ENCODE results near the gene NFAM1.
A peak's percentile ranks its signal among the peaks of the same experiment; 100 is the strongest.

Gene NFAM1

GRCh38 chr22:42438293-42438650 is 6.1 kb upstream of the NFAM1 start:
- peak overlapping the region; percentile 99 for H3K4me2 ChIP-seq (ENCODE audit: low read length)
- no peaks in the 10 kb centered on the region for H3K36me3 ChIP-seq (ENCODE audit: control insufficient read depth, low read length)
- peak overlapping the region; percentile 83 for H3K27ac ChIP-seq (ENCODE audit: low read depth, low read length)
- no peaks in the 10 kb centered on the region for H4K20me1 ChIP-seq (ENCODE audit: control insufficient read depth, insufficient read depth, low read depth, low read length)
- H3K9me2 ChIP-seq (replicated peaks; ENCODE audit: control insufficient read depth, low read length) = no peaks in the 10 kb centered on the region
- peaks cover 9% of the 10 kb centered on the region for H3K27me3 ChIP-seq (ENCODE audit: control insufficient read depth, low read length)
- H3K4me3 ChIP-seq (ENCODE audit: low read length) = peak overlapping the region; percentile 77
- peaks cover 34% of the 10 kb centered on the region for H3F3A ChIP-seq (ENCODE audit: control insufficient read depth, insufficient read depth)
- H3K79me2 ChIP-seq (ENCODE audit: control insufficient read depth, low read length) = peaks cover 19% of the 10 kb centered on the region
- H3K9me3 ChIP-seq (ENCODE audit: control insufficient read depth, insufficient read depth, low read length) = no peaks in the 10 kb centered on the region
- TF ChIP-seq EZH2phosphoT487 (IDR thresholded peaks at IDR 0.05; ENCODE audit: borderline replicate concordance, low read length) (no peak), CTCF (IDR thresholded peaks at IDR 0.05; ENCODE audit: low read depth, low read length, poor library complexity, severe bottlenecking) (no peak)
- H3K4me1 ChIP-seq (ENCODE audit: control insufficient read depth, low read length) = peaks cover 90% of the 10 kb centered on the region

- no peak for TF ChIP-seq EZH2phosphoT487 (IDR thresholded peaks at IDR 0.05; ENCODE audit: borderline replicate concordance, low read length)
- peak; percentile 99 for TF ChIP-seq CTCF (IDR thresholded peaks at IDR 0.05; ENCODE audit: low read depth, low read length, poor library complexity, severe bottlenecking)
- H3K4me3 ChIP-seq (ENCODE audit: low read length) = peak overlapping the region; percentile 77
- no peaks in the 10 kb centered on the region for H4K20me1 ChIP-seq (ENCODE audit: control insufficient read depth, insufficient read depth, low read depth, low read length)
- peak overlapping the region; percentile 83 for H3K27ac ChIP-seq (ENCODE audit: low read depth, low read length)
- H3K79me2 ChIP-seq (ENCODE audit: control insufficient read depth, low read length) = peaks cover 19% of the 10 kb centered on the region
- H3K36me3 ChIP-seq (ENCODE audit: control insufficient read depth, low read length) = no peaks in the 10 kb centered on the region
- peak overlapping the region; percentile 99 for H3K4me2 ChIP-seq (ENCODE audit: low read length)
- peaks cover 15% of the 10 kb centered on the region for H3K27me3 ChIP-seq (ENCODE audit: control insufficient read depth, low read length)
- no peaks in the 10 kb centered on the region for H3K9me3 ChIP-seq (ENCODE audit: control insufficient read depth, insufficient read depth, low read length)
- H3K9me2 ChIP-seq (replicated peaks; ENCODE audit: control insufficient read depth, low read length) = no peaks in the 10 kb centered on the region
- H3F3A ChIP-seq (ENCODE audit: control insufficient read depth, insufficient read depth) = peaks cover 28% of the 10 kb centered on the region
- H3K4me1 ChIP-seq (ENCODE audit: control insufficient read depth, low read length) = peaks cover 84% of the 10 kb centered on the region
Observed at GRCh38 chr22:42437488-42438292, 5.5 kb upstream of the NFAM1 start.

- Histone ChIP-seq H3K9me2 (replicated peaks; ENCODE audit: control insufficient read depth, low read length) (no peaks in the 10 kb centered on the region), H3K4me3 (ENCODE audit: low read length) (0 out of 2 replicates have a peak overlapping the region, but pooled peaks have one; percentile 2), H3K27me3 (ENCODE audit: control insufficient read depth, low read length) (peaks cover 27% of the 10 kb centered on the region), H3K4me1 (ENCODE audit: control insufficient read depth, low read length) (peaks cover 79% of the 10 kb centered on the region), H3K36me3 (ENCODE audit: control insufficient read depth, low read length) (no peaks in the 10 kb centered on the region), H3K27ac (ENCODE audit: low read depth, low read length) (no peak overlapping the region), H3F3A (ENCODE audit: control insufficient read depth, insufficient read depth) (peaks cover 17% of the 10 kb centered on the region), H3K79me2 (ENCODE audit: control insufficient read depth, low read length) (peaks cover 17% of the 10 kb centered on the region), H4K20me1 (ENCODE audit: control insufficient read depth, insufficient read depth, low read depth, low read length) (no peaks in the 10 kb centered on the region), H3K4me2 (ENCODE audit: low read length) (peak overlapping the region; percentile 36), H3K9me3 (ENCODE audit: control insufficient read depth, insufficient read depth, low read length) (no peaks in the 10 kb centered on the region)
- no peak for TF ChIP-seq CTCF (IDR thresholded peaks at IDR 0.05; ENCODE audit: low read depth, low read length, poor library complexity, severe bottlenecking)
- TF ChIP-seq EZH2phosphoT487 (IDR thresholded peaks at IDR 0.05; ENCODE audit: borderline replicate concordance, low read length) = no peak
Observed at GRCh38 chr22:42436404-42436803, 4.2 kb upstream of the NFAM1 start.

All from DOHH2 (cell line).